GM13977 (cell line): Measurements from ENCODE around the gene KLHL17.
A peak's percentile ranks its signal among the peaks of the same experiment; 100 is the strongest.

Source experiments
- DNase-seq: peaks from one replicate; pipeline ENCODE4 v3.0.0; 2012; ENCODE audit warnings: low spot score
- in situ Hi-C: fragments of 300-500 bp; cut with MboI; formaldehyde crosslinking; loops from one replicate; pipeline ENCODE4 v1.12.0; 2022; ENCODE audit warnings: low sequenced_read_pairs, low pct_unique_long_range_greater_than_20kb, mixed read lengths, inconsistent platforms; ENCODE audit not compliant: unreplicated experiment
- TF ChIP-seq, protein P1 (sequence below): IDR thresholded peaks from 2 replicates; pipeline ENCODE4 v1.5.1; 2012; ENCODE audit warnings: mild to moderate bottlenecking, control low read depth; ENCODE audit not compliant: insufficient read depth; ENCODE audit errors: extremely low read depth, missing control alignments

KLHL17 gene

DNA sequence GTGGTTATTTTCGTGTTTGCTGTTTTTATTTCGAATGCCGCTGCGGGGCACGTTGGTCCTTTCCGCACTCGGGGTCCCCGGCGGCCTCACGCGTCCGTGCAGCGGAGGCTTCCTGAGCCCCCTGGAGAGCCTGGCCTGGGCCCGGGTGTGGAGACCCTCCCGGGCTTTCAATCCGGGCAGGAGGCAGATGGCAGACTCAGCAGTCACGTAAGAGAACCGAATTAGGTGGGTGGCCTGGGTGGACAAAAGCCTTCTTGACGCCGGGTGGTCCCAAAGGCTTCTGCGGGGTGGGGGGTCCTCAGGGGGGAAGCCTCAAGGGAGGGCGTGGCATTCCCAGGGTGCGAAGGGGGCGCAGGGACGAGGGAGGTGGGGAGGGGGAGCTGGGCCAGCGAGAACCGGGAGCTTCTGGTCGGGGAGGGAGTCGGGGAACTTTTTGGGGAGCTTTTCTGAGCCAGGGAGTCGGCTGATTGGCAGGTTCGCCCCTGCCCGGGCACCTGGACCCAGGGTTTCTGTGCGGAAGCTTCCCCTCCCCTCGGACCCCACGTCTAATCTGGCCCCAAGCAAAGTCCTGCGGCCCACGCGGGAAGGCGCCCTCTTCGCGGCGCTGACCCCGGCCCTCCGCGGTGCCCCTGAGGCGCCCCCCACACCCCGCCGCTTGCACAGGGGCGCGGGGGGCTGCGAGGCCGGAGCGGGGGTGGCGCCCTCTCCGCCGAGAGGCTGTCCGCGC is 40.8 kb downstream of the KLHL17 start:
- in situ Hi-C loops: no loop called here
- TF ChIP-seq, protein P1, sequence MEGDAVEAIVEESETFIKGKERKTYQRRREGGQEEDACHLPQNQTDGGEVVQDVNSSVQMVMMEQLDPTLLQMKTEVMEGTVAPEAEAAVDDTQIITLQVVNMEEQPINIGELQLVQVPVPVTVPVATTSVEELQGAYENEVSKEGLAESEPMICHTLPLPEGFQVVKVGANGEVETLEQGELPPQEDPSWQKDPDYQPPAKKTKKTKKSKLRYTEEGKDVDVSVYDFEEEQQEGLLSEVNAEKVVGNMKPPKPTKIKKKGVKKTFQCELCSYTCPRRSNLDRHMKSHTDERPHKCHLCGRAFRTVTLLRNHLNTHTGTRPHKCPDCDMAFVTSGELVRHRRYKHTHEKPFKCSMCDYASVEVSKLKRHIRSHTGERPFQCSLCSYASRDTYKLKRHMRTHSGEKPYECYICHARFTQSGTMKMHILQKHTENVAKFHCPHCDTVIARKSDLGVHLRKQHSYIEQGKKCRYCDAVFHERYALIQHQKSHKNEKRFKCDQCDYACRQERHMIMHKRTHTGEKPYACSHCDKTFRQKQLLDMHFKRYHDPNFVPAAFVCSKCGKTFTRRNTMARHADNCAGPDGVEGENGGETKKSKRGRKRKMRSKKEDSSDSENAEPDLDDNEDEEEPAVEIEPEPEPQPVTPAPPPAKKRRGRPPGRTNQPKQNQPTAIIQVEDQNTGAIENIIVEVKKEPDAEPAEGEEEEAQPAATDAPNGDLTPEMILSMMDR: no peak
- peak; percentile 56 for DNase-seq

DNA sequence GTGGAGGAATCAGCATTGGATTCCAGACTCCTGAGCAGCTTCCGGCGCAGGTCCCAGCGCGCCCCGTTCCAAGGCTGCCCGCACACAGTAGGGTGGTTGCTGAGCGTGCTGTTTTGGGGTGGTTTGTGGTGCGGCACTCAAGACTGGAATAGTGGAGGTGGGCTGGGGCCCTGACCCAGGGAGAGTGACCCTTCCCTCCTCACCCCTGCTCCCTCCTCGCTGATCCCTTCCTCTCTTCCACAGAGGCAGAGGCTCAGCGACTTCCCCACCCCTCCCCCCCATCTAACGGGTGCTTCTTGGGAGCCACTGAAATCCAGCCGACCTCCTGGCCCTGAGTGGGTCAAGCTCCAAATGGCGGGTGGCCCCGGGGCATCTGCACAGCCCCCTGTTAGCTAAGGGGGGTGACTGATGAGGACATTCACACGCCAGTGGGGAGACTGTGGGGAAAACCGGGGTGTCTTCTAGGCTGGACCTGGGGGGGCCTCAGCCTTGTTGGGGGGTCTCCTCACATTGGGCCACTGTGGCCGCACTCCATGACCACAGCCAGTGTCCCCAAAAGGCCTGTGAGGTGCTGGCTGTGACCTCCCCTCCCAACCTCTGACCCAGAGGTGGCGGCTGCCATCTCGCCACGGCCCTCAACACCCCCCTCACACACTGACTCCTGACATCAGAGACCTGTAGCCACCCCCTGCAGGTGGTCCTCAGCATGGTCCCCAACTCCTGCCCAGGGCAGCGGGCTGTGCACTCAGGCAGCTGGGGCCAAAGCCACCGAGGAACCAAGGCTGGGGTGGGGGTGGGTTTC is 43.4 kb downstream of the KLHL17 start:
- in situ Hi-C loops: no loop called here
- DNase-seq: no peak
- TF ChIP-seq, protein P1: no peak

DNA sequence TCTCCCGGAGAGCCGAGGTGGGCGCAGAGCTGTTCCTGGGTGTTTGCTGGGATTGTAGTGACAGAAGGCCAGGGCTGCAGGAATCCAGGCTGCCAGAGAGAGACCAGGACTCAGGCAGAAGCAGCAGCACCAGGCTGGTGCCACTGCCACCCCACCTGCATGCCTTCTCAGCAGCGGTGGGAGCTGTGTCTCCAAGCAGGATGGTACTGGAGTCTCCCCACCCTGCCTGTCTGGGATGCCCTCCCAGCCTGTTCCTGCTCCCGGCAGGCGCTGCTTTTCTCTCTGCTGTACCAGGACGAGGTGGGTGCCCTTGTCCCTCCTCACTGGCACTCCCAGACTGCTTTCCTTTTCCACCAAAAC is 44.0 kb downstream of the KLHL17 start:
- TF ChIP-seq, protein P1: no peak
- no peak for DNase-seq
- in situ Hi-C loops: no loop called here

DNA sequence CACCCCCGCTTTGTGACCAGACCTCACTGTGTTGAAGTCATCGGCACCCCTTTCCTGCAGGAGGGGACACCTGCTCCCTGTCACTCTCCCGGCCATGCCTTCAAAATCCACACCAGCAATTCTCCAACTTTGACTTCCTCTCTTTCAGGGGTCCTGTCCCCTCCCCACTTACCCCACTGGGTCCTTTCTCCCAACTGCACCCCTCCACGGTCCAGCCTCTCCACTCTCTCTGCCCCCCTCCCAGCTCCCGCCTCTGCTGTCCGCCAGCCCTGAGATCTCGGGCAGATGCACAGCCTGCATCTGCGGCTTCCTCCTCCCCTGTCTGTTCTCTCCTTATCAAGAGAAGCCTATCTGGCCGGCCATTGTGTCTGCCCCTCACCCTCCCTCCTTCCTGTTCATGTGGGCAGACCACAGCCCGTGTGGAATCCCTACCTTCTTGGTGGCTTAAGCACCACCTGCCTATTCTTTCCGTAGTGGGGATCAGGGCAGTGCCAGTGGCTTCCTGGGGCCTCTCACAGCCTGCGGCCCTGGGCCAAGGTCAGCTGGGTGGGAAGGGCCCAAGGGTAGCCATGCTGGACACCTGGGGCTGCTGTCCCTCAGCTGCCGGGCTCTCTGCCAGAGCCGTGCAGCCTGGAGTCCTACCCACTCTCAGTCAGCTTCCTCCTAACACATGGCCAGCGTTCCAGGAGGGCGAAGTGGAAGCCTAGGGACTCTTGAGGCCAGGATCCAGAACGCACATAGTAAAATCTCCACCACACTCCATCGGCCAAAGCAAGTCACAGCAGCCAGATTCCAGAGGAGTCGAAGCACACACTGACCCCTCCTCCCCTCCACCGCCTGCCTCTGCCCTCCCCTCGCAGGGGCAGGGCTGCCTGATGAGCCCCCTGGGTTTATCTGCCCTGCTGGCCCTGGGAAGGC is 44.7 kb downstream of the KLHL17 start:
- in situ Hi-C loops: no loop called here
- TF ChIP-seq, protein P1: no peak
- peak; percentile 65 for DNase-seq

DNA sequence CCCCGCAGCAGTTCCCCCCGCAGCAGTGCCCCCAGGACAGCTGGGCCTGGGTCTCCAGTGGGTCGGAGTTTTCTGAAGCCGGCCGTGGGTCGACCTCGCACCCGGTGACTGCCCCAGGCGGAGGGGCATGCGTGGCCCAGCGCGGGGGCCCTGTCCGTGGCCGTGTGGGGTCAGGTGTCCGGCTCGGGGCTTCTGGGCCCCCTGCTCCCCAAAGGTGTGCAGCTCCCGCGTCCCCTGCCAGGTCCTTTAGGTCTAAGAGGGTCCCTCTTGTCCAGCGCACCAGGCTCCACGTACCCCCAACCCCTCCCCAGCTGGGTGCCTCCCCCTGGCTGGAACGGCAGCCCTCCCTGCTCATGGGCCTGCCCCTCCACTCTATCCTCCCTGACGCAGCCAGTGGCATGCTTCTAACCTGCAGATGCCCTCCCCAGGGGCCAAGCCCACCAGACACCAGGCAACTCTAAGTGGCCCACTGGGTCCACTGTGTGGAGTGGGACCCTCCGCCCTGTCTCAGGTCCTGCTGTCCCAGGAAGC is 45.5 kb downstream of the KLHL17 start:
- in situ Hi-C loops: no loop called here
- TF ChIP-seq, protein P1: no peak
- DNase-seq: no peak
